Endothelial cell of hepatic sinusoid (primary cell): Measurements from ENCODE around the gene ADPGK.

ENCODE experiments used
- in situ Hi-C: cut with HindIII; loops from 2 replicates; pipeline ENCODE4 v1.10.0; 2017; ENCODE audit warnings: low sequenced_read_pairs

Gene ADPGK

DNA sequence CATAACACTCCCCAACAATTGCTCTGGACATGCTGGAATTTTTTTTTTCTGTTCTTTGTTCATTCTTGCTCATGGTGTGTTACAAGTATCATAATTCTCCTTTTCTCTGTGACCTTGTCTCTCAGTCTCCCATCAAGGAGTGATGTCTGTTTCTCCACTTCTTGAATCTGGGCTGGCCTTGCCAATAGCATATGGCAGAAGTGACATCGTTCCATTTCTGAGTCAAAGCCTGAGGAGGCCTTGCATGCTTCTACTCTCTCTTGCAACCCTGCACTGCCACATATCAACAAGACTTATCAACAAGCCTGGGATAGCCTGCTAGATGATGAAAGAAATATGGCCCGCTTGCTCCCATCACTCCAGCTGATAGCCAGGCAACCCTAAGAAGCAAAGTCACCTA, 8.9 kb upstream of the ADPGK start:
- in situ Hi-C loops, result no loop called here

DNA sequence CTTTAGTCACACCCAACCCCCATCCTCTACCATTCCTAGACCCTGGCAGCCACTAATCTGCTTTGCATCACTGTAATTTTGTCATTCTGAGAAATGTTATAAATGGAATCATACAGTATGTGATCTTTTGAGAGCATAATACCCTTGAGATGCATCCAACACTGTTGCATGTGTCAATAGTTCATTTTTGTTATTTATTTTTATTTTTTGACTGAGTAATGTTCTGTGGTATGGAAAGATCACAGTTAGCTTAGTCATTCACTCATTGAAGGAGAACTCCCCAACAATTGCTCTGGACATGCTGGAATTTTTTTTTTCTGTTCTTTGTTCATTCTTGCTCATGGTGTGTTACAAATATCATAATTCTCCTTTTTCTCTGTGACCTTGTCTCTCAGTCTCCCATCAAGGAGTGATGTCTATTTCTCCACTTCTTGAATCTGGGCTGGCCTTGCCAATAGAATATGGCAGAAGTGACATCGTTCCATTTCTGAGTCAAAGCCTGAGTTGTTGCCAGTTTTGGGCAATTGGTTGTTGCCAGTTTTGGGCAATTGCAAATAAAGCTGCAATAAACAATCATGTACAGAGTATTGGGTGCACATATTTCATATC, 6.8 kb upstream of the ADPGK start:
- in situ Hi-C loops, result no loop called here

DNA sequence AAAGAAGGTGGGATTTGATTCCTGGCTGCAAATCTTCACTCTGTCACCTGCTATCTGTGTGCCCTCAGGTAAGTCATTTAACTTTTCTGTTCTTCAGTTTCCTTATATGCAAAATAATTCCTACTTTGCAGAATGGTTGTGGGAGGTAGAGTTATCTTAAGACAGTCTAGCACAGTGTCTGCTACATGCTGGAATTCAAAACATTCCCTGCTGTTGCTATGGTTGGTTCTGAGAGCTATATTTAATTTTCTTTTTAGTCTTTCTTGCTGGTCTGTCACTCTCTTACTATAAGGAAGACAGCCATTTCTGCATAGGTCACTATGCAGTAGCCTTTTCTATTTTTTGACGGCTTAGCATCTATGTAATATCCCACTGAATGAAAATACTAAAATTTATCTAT, 4.0 kb upstream of the ADPGK start:
- in situ Hi-C loops, result loop anchor here (10.0 kb wide), 1 partner anchor 287 kb away; no protein-coding TSS in a partner anchor

DNA sequence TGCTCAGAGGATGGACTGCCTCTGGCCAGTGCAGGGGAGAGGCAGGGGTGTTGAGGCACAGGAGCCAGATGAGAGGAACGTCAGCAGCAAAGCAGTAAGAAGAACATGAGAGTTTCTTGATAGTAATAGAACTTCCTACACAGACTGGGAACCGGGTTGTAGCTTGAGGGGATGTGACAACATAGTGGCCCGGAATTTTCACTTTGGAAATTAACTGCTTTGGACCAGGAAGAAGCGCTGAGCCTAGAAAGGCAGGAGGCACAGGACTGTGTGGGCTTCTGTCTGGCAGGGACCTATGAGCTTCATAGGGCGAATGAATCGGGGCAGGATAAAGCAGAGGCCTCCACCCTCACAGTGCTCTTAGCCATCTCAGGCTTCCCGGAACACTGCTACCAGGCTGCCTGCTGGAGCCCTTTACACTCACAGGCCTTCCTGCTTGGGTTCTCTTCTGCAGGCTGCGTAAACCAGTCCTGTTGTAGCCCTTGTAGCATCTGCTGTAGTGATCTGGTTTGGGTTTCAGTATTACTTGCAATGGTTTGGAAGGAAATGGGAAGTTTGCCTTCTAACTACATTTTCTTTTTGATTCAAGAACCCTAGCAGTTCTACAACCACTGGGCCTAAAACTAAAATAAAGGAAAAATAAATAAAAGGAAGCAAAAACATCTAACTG, 3.3 kb upstream of the ADPGK start:
- in situ Hi-C loops, result loop anchor here (10.0 kb wide), 1 partner anchor 288 kb away; no protein-coding TSS in a partner anchor

DNA sequence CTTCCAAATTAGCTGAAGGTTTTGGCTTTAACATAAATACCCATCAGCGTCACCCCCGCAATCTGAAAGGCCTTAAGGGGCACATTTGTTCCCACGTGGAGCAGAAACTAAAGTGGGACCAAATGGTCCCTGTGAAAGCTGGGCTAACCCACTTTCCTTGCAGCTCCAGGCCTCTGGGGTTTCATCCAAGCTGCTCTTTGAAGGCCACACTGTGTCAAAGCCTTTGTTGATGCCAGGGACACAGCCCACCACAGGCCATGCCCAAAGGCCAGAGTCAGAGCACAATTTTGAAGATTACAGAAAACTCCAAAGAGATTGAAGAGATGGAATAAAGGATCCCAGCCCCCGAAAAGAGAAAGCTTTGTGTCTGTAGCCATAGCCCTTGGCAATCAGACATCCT, 2.7 kb upstream of the ADPGK start:
- in situ Hi-C loops, result loop anchor here (10.0 kb wide), 1 partner anchor 289 kb away; no protein-coding TSS in a partner anchor

DNA sequence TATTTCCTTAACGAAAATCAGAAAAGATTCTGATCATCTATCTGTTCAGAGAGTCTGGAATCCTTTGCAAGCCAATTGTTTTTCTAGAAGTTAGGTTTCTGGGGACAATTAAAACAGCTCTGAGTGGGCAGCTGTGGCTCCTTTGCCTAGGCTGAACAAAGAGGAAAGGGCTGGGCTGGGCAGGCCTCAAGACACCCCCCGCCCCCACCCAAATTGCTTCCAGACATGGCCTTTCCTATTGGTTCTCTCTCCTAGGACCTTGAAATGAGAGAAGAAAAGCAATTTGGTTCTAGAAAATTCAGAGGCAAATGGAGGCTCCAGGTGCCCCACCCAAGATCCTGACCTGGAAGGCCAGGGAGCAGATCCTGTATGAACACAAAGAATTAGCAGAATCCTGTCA, 2.3 kb upstream of the ADPGK start:
- in situ Hi-C loops, result loop anchor here (10.0 kb wide), 1 partner anchor 289 kb away; no protein-coding TSS in a partner anchor

DNA sequence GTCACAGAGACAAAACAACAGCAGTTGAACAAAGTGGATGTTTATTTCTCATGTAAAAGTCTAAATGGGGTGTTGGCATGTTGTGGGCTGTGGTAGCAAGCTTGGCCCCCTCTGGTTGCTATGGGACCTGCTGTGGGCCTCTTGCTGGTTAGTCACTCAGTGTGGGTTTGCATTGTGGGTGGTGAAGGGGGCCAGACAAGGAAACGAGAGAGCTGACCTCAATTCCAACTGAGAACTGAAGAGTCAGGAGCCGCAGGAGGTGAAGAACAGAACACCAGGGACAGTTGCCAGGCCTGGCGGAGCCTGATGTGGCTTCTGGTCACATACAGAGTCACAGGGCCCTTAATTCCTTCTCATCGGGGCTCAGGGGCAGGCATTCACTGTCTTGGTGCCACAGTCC, 1.9 kb upstream of the ADPGK start:
- in situ Hi-C loops, result loop anchor here (10.0 kb wide), 1 partner anchor 289 kb away; no protein-coding TSS in a partner anchor

DNA sequence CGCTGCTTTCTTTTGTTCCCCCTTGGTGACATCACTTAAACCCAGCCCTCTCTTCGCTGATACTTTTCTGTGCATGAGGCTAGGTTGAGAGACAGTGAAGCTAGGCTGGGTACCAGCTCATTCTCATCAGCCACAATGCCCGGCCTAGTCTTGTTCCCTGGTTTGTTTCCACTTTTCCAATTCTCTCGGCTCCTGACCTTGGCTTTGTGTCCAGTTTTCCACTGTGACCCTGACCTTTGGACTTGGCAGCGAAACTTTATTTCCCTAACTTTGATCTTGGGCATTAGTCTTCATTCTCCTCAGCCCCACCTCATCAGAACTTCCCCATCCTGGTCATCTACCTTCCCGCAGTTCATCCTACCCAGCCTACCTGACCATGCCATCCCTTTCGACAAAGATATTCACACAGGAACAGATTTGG, 908 bp upstream of the ADPGK start:
- in situ Hi-C loops, result loop anchor here (10.0 kb wide), 1 partner anchor 290 kb away; no protein-coding TSS in a partner anchor

DNA sequence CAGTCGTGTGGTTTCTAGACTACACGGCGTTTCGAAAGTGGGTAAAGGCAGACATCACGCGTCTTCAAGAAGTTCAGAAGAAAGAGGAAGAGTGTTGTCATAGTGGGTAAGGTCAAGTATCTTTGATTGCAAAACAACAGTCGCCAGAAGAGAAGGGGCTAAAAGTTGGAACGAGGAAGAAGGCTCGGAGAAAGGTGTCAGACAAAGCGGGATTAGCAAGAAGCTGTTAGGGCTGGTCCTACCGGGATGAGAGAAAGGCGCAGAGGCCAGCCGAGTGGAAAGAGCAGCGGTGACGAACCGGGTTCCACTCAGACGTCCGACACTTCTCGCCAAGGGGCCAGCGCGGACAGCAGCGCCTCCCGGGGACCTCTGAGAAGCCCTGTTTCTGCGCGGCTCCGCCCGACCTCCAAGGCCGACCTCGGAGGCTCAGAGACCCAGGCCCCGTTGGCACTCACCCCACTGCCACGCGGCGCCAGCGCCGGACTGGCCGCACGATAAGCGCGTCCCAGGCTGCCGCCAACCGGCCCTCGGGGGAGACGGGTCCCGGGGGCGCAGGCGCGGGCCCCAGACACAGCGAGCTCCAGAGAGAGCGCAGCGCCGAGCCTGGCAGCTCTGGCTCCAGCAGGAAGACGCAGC, 436 bp downstream of the ADPGK start:
- in situ Hi-C loops, result loop anchor here (10.0 kb wide), 1 partner anchor 292 kb away; no protein-coding TSS in a partner anchor

DNA sequence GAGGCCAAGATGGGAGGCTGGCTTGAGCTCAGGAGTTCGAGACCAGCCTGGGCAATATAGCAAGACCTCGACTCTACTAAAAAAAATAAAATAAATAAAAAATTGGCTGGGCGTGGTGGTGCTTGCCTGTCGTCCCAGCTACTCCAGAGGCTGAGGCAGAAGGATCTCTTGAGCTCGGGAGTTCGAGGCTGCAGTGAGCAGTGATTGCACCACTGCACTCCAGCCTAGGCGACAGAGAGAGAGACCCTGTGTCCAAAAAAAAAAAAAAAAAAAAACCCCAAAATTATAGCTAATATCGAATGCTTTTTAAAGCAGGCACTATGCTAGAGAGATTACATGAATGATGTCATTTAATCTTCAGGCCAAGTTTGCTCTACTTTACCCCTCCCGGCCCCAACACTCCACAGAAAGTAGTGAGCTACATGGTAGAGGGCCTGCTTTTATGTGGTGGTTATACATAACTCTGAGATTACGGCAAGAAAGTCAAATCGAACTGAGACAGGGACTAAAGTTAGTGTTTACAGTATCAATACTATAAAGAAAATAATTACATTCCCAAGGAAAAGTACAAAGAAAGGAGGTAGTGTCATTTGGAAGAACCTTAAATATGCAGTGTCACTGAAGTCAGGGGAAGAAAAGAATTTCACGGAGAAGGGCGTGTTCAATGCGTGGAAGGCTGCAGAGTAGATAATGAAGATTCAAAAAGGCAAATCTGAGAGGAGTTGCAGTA, 1.1 kb downstream of the ADPGK start:
- in situ Hi-C loops, result loop anchor here (10.0 kb wide), 1 partner anchor 292 kb away; no protein-coding TSS in a partner anchor

DNA sequence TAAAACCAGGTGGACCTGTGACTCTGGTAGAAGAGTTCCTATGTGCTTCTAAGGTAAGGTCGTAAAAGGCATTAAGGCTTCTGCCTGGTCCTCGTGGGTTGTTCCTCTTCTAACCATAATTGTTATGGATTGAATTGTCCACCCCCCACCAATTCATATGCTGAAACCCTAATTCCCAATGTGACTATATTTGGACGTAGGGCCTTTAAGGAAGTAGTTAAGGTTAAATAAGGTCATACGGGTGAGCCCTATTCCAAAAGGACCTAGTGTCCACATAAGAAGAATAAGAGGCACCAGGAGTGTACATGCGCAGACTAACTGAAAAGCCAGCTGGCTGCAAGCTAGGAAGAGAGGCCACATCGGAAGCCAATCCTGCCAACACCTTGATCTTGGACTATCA, 1.9 kb downstream of the ADPGK start:
- in situ Hi-C loops, result loop anchor here (10.0 kb wide), 1 partner anchor 293 kb away; no protein-coding TSS in a partner anchor

DNA sequence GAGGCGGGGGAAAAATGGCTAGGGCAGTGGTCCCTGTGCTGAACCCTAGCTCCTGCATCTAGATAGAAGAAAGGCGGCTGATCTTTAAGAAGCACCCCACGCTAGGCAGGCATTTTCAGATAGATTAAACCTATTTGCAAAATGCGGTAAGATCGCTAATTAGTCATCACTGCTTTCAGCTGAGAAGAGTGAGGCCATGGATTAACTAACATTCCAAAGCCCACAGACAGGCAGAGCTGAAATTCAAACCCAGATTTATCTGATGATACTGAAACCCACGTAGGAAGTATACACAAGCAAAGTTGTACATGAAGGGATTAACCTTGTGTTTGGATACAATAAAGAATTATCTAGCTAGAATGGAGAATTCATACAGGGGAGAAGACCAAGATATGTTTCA, 4.8 kb downstream of the ADPGK start:
- in situ Hi-C loops, result no loop called here

DNA sequence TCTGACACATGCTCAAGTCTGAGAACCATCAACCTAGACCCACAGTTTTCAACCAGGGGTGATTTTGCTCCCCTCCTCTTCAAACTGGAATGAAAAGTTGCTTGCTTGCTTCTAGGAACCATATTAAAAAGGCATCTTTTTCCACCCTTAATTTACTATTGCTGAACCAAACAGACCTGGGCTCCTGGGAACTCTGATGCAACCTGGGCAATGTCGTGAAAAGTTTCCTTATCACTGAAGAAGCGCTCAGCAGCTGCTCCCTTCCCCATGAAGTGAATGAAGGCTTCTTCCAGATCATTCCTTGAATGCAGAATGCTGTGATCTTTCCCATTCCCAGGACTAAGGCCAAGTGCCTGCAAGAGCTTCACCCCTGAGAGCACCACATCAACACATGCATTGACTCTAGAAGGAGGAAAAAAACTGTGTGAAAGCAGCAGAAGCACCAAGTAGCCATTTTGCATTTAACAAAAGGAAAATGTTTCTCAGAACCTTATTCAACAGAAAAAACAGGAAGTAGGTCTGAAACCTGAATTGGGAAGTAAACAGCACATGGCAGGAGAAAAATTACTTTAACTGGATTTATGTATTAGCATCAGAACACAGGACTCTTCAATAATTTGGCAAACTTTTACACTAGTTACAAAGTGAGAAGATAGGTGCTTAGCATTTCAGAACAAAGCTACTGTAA, 8.7 kb downstream of the ADPGK start:
- in situ Hi-C loops, result no loop called here

DNA sequence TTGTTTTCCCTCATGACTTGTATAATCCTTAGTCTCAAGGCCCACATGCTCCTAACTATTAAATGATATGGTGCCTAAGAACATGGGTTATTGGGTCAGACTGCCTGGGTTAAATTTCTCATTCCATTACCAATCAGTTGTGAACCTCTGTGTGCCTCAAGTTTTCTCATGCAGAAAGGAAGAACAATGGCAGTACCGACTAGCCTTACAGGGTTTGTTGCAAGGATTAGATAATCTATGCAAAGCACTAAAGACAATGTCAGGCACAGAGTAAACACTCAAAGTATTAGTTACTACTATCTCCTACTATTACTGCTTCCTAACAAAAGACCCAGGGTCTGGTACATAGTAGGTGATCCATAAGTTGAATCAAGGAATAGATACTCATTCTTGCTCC, 12.2 kb downstream of the ADPGK start:
- in situ Hi-C loops, result no loop called here

DNA sequence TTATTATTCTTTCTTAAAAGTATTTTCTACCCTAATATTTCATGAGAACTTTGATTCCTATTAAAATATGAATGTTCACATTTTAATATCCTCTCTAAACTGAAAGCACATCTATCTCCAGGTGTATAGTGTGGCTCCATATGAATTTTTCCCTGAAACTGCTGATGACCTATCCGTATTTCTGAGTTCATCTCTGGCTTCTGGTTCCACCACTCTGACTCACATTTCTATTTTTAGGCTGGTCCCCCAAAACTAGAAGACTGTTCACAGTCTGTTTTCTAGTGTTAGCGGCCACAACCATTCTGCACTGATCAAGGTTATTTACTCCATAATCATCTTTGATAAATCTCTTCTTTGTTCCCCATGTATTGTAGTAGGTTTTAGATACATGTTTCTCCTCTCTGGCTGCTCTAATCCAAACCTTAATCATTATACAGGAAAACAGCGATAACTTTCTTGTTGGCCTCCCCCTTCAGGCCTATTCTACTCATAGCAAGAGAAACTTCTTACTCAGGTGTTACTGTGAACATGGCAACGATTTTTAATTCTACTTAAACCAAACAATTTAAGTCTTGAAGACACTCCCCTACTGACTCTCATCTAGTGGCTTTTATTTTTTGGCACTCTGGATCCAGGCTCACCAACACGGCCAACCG, 12.8 kb downstream of the ADPGK start:
- in situ Hi-C loops, result no loop called here

DNA sequence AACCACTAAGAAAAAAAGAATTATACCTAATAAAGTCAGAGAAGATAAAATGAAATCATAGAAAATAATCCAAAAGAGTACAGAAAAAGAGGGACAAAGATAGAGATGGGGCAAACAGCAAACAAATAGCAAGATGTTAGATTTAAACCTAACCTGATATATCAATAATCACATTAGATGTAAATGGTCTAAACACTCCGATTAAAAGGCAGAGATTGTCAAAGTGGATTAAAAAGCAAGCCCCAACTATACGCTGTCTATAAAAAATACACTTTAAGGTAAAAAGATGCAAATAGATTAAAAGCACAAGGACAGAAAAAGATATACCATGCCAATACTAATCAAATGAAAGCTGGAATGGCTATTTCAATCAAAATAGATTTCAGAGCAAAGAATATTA, 16.8 kb downstream of the ADPGK start:
- in situ Hi-C loops, result loop anchor here (10.0 kb wide), 1 partner anchor 498 kb away; no protein-coding TSS in a partner anchor

DNA sequence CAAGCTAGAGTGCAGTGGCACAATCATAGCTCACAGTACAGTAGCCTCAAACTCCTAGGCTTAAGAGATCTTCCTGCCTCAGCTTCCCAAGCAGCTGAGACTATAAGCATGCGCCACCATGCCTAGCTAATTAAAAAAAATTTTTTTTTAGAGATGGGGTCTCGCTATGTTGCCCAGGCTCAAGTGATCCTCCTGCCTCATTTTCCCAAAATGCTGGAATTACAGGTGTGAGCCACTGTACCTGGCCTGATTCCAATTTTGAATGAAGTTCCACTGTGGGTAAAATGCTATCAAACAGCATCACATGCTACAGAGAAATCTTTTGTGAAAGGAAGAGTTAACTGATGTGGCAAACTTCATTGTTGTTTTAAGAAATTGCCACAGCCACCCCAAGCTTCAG, 17.5 kb downstream of the ADPGK start:
- in situ Hi-C loops, result loop anchor here (10.0 kb wide), 1 partner anchor 499 kb away; no protein-coding TSS in a partner anchor

DNA sequence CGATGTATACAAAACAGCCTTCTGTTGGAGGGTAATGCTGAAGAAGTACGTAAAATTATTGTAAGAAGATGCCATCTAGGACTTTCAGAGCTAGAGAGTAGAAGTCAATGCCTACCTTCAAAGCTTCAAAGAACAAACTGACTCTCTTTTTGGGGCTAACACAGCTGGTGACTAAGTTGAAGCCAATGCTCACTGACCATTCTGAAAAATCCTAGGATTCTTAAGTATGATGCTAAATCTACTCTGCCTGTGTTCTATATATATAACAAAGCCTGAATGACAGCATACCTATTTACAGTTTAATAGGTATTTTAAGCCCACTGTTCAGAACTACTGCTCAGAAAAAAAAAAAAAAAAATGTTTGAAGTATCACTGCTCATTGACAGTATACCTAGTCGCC, 18.9 kb downstream of the ADPGK start:
- in situ Hi-C loops, result loop anchor here (10.0 kb wide), 1 partner anchor 500 kb away; no protein-coding TSS in a partner anchor

DNA sequence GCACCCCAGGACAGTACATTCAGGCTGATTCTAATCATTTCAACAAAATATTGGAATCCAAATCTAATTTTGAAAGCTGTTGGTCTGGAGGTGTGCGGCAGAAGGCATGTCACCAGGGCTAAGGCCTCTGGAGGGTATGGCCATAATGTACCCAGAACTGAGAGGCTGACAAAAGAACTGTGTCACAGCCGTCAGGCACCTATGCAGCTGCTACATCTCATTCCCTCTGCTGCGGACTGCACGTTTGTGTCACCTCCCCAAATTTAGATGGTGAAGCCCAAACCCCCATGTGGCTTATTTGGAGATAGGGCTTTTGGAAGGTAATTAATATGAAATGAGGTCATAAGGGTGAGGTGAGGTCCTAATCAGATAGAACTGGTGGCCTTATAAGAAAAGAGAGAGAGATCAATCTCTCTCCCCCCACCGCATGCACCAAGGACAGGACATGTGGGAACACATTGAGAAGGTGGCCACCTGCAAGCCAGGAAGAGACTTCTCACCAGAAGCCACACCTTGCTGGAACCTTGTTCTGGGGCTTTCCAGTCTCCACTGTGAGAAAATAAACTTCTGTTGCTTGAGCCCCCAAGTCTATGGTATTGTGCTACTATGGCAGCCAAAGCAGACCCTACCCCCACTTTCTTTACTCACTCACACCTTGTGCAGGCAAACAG, 22.8 kb downstream of the ADPGK start:
- in situ Hi-C loops, result loop anchor here (10.0 kb wide), 1 partner anchor 504 kb away; no protein-coding TSS in a partner anchor
